Cerebellar nuclear complex (tissue), 1 donor: ENCODE measurements around the gene RASL10A.
"Not testable (repeated sequence)": the region's sequence is repeated elsewhere in the genome, so short reads cannot be mapped to it uniquely, and the experiment has no call there.

Experiments used
- DNase-seq, 2 experiments: peaks; one replicate each; lab custom pipeline; 2025; lab: John Stamatoyannopoulos, UW

The RASL10A gene, protein sequence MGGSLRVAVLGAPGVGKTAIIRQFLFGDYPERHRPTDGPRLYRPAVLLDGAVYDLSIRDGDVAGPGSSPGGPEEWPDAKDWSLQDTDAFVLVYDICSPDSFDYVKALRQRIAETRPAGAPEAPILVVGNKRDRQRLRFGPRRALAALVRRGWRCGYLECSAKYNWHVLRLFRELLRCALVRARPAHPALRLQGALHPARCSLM

DNA sequence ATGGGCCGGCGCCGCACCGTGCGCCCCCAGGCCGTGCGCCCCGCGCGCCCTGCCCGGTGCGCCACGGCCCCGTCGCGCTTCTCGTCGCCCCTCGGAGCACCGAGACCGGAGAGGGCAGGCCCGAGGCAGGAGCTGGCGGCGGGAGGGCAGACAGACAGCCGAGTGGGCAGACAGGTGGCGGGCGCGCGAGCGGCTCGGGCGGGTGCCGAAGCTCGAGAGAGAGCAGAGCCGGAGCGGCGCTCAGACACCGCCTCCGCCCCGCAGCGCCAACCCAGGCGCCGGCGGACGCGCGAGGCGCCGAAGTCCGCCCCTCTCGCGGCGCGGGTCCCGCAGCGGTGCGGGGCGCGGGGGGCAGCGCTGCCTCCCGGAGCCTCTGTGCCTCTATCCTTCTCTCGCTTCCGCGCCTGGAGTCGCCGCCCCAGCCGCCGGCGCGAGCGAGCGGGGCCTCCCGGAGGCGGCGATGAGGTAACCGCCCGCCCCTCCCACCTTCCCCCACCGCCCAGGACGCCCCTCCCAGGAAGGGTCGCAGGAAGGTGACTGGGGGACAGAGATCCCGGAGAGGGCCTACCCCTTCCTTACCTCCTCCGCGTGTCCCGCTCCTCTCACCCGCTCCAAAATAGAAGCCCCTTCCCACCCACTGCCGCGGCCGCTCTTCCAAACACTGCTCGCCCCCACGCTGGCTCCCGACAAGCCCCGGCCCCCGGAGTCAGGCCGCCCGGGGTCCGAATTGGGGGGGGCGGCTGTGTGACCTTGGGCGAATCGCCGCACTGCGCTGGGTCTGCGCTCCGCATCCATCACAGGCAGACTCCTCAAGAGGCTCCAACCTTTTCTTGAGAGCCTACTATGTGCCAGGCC lies at the start of gene RASL10A:
Gene RASL10A, minus strand, starts transcription at position 412 of the 855 bp plus-strand sequence. CDS start 451 bp downstream, outside the sequence.
- DNase-seq, result no peak

DNA sequence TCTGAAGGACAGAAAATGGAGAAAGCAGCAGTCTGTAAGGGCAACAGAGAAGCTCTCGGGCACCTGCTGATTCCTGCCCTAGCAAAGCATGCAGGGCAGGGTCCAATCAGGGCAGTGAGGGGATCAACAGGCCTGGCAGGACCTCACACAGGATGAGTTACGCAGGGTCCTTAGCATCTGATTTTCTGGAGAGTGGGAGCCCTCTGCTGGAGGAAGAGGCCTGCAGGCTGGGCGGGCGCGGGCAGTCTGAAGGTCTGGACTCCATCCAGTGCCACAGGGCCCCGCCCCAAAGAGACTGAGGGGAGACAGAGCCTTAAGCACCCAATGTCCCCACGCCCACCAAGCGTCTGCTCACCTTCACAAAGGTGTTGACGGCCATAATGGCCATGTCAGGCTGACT lies 44.0 kb upstream of the RASL10A start:
- peak in 1 of 2 experiments; percentile 48 for DNase-seq

DNA sequence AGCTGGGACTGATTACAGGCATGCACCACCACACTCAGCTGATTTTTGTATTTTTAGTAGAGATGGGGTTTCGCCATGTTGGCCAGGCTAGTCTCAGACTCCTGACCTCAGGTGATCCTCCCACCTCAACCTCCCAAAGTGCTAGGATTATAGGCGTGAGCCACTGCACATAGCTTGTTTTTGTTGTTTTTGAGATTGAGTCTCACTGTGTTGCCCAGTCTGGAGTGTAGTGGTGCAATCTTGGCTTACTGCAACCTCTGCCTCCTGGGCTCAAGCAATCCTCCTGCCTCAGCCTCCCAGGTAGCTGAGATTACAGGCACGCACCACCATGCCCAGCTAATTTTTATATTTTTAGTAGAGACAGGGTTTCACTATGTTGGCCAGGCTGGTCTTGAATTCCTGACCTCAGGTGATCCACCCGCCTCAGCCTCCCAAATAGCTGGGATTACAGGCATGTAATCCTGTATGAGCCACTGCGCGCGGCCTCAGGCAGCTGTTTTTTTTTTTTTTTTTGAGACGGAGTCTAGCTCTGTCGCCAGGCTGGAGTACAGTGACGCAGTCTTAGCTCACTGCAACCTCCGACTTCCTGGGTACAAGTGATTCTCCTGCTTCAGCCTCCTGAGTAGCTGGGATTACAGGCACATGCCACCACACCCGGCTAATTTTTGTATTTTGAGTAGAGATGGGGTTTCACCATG lies 41.8 kb upstream of the RASL10A start:
- not testable (repeated sequence) for DNase-seq

DNA sequence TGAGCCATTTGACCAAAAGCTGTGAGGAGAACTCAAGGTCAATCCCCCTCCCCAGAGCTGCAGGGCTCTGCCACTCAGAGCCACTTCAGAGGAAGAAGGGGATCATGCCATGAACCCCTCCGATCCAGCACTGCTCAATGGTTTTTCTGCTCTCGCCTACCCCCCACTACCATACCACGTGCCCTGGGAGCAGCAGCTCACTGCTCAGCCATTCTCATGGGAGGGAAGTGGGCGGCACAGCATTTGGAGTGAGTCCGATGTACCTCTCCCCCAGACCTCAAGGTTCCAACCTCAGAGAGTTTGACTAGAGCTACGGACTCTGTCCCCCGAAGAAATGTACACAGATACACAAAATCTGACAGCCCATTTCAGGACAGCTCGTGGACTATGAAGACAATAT lies 38.4 kb upstream of the RASL10A start:
- no peak for DNase-seq

DNA sequence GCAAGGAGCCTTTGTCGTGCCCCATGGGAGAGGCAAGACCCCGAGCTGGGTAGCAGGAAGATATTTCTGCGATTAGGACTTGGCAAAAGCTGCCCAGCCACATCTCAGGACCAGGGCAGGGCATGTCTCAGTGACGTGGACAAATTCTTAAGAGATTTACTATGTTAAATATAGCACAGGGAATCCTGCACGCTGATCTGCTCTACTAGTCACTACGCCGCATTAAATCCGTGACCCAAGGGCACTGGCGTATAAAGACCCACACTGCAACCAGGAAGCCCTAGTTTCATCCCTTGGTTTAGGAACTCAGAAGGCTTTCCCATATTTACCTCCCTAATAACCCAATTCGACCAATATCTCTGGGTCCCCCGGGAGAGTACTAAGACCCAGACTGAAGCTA lies 37.8 kb upstream of the RASL10A start:
- no peak for DNase-seq

DNA sequence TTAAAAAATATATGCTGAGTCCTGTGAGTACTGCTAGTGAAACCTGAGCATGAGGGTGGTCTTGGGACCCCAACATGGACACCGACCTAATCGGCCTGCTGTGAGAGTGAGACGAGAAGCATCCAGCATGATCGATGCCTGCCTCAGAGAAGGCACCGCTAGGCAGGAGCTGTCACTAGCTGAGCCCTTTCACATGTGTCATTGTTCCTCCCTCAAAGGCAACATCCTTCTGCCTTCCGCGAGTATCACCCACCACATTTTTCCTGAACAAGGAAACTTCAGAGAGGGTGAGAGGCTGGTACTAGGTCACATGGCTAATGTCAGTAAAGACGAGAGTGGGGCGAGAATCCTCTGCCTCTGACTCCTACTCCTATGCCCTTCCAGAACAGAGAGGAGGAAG lies 37.3 kb upstream of the RASL10A start:
- DNase-seq, result no peak

DNA sequence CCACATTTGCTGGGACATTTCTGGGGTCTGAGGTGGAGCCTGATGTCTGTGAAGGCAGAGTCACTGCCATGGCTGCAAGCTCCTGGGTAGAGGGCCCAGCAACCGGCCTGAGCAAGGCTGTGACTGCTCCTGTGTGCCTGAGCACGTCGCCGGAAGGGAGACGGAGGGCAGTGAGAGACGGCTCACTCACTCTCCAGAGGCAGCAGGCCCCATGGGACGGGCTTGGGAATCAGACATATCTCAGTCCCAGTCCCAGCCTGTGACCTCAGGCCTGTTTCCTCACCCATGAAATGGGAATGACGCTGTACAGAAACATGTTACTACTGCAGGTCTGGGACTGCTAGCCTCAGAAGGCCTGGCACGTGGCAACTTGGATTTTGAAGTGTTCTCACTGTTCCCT lies 36.4 kb upstream of the RASL10A start:
- DNase-seq, result no peak

DNA sequence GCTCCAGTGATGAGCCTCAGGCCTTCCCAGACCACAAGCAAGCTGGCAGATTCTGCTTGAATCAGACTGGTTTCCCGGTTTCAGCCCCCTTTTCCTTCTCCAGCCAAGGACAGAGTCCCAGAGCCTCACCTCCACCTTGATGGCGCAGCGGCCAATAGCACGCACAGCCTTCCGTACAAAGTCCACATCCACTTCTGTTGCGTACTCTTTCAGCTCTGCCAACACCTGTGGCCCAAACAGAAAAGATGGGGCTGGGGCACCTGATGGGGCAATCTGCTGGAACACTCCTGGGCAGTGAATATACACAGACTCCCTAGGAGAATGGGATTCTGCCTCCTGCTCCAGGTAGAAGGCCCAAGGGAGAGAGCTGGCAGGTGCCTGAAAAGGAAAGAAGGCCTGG lies 35.5 kb upstream of the RASL10A start:
- DNase-seq, result no peak

DNA sequence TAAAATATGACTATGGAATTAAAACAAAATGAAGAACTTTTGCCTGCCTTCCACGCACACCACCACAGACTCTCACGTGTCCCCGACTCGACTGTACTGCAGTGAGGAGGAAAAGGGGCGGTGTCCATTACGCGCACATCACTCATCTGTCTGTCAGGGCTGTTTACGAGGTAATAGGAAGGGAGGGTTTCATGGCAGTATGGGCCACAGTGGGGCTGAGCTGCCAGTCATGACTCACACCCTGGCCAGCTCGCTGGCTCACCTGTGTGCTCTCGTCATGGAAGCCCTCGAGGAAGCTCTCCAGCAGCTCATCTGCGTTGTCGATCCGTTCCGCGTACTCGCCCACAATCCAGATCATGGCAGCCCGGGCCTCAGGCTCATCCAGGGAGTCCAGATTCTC lies 33.5 kb upstream of the RASL10A start:
- DNase-seq, result no peak

DNA sequence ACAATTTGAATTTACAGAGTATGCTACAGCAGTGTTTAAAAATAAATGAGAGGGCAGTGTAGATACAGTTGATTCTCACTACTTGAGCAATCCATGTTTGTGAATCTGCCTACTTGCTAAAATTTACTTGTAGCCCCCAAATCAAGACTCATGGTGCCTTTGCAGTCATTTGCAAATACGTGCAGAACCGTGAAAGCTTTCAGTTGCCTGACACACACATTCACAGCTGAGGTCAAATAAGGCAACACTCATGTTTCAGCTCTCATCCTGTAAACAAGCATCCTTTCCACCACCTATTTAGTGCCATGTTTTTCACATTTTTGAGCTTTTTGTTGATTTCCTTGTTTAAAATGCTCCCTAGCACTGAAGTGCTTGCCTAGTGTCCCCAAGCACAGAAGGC lies 32.5 kb upstream of the RASL10A start:
- DNase-seq, result no peak

DNA sequence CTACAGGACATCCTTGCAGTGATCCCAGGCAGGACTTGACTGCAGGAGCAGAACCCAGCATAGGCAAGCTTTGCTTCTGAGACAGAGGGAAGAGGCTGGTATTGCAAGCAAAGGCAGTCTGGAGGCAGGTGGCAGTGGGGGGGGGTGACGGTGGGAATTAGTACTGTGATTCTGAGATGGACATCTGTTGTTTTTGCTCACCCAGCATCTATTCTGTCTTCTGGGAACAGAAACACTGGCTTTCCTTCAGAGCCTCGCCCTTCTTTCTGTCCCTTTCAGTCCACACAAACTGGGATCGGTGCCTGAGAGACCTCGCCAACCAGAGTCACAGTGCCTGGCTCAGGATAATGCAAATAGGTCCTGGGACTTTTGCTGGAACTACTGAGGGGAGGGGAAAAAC lies 31.2 kb upstream of the RASL10A start:
- peak; percentile 55 to 82 for DNase-seq

DNA sequence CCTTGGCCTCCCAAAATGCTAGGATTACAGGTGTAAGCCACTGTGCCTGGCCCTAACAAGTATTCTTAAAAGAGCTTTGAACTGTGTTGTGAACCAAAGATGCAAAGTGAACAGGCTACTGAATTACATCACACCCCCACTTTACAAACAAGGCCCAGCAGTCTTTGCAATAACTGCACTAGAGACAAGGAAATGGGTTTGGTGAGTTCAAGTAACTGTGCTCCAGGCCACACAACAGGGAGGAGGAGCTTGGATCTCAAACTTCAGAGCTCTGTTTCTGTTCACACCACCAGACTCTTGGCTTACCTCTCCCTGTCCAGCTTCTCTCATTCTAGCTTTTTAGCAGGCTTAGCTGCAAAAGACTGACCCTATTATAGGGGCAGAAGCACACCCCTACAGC lies 30.4 kb upstream of the RASL10A start:
- no peak for DNase-seq

DNA sequence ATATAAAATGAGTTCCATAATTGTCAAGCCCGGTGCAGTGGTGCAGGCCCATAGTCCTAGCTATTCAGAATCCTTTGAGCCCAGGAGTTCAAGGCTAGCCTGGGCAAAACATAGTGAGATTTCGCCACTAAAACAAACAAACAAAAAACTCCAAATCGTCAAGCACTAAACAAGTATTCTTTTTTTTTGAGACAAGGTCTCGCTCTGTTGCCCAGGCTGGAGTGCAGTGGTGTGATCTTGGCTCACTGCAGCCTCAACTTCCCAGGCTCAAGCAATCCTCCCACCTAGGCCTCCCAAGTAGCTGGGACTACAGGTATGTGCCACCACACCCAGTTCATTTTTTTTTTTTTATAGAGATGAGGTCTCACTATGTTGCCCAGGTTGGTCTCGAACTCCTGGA lies 29.4 kb upstream of the RASL10A start:
- not testable (repeated sequence) for DNase-seq

DNA sequence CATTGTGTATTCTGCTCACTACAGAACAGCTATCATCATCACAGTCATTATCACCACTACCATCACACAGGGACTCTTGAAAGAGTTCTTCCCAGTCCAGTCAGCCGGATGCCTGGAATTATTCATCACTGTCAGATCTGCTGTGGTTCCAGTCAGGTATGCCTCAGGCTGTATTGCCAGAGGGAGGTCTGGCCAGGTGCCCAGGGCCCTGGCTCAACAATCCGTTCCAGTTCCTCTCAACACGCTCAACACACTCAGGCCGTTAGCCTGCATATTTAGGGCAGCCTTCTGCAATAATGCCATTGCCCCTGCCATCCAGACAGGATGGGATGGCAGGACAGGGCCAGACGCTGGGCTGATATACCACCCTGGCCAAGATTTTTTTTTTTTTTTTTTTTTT lies 28.6 kb upstream of the RASL10A start:
- peak; percentile 94 to 99 for DNase-seq

DNA sequence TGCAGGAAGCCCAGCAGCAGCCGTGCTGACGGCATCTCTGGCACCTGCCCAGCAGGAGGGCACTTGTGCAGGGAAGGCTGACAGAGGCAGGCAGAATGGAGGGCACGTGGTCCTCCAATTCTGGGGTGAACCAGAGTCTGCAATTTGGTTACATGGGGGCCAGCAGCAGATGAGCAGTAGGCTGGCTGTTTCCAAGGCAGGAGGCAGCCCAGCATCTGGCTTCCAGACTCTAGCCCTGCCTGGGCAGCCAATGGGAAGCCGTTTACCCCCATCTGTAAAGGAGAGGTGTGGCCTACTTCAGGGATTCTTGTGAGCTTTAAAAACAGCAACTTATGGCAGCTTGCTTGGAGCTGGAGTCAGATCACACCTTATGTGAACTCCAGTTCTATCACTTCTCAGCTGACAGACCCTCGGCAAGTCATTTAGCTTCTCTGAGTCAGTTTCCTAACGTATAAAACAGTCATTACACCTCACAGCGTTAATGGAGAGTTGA lies 27.9 kb upstream of the RASL10A start:
- no peak for DNase-seq

DNA sequence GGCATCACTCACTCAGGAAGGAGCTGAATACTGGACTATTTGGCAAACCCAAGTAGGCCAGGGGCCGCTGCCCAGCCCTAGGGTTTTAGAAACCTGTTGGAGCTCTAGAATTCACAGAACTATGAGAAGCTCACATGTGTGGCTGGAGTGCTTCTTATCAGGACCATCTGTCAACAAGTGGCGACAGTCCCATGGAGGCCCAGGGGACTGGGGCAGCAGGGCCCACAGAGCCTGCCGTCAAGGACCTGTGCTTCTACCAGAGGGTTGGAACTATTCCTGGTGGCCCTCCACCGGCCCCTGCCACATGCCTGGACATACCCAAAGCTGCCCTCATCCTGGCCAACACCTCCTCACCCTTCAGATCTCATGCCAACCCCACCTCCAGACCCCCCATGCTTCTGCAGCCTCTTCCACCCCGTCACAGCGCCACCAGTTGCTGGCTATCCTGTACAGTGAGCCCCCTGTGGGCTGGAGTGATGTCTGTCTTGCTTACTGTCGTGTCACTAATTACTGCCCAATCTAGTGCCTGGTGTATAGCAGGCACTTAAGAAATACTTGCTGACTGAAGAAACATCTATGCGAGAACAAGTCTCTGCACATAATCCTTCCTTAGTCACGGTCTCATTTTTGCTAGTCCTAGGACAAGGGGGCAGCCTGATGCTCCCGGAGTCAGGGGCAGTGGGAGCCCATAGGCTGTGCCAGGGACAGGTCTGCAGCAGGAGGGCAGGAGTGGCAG lies 27.2 kb upstream of the RASL10A start:
- peak in 1 of 2 experiments; percentile 7 for DNase-seq

DNA sequence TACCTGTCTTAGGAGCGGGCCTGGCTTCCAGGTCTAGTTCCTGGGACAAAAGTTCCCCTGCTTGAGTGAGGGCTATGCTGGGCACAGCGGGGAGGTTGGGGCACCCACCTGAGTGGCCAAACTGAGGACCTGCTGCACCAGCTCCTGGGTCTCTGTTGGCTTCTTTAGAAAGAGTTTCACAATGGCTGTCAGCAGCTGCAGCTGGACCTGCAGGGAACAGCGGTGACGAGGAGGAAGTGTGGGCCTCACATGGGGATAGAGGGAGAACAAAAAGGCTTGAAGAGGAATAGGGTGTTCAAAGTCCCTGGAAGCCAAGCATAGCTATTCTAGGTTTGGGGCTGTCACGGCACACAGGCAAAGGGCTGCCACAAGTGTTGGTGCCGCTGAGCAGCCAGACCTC lies 26.7 kb upstream of the RASL10A start:
- no peak for DNase-seq

DNA sequence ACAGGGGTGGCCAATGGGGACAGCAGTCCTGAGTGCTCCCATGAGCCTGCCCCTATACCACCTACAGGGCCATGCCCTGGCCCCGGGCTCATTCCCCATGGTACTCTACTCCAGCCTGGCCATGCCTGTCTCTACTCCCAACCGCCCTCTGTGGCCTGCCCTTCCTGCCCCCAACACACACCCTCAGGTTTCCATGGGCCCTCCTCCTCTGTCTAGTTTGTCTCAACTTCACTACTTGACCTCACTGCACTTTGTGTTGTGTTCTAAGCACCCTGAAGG lies 26.3 kb upstream of the RASL10A start:
- no peak for DNase-seq

DNA sequence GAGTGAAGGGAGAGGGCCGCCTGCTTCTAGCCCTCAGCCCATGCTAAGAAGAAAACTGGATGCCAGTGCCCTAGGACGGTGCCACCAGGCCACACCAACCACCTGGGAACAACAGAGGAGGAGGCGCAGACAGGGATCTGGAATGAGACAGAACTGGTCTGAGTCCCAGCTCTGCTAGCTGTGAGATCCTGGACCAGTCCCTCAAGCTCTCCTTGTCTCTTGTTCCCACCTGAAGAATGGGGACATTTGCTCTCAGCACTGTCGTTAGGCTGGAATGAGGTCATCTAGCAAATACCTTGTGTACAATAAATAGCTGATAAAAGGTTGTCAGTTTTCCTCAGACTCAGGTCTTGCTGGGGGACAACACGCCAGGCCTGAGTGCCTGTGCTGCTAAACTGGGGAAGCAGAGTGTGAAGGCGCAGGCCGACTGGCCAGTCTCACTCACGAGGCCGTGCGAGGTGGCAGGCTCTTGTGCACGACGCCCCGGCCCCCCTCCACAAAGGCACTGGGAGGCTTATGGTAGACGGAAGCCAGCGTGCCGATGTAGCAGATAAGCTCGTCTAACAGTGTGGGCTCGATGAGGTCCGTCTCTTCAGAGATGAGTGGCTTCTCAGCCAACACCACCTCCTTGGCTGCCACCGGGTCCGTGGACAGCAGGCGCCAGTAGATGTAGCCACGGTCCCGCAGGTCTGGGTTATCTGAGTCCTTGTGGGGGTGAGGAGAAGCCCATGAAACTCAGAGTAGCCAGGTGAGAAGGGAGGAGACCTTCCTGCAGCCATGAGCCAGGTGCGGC lies 25.8 kb upstream of the RASL10A start:
- DNase-seq, result no peak

DNA sequence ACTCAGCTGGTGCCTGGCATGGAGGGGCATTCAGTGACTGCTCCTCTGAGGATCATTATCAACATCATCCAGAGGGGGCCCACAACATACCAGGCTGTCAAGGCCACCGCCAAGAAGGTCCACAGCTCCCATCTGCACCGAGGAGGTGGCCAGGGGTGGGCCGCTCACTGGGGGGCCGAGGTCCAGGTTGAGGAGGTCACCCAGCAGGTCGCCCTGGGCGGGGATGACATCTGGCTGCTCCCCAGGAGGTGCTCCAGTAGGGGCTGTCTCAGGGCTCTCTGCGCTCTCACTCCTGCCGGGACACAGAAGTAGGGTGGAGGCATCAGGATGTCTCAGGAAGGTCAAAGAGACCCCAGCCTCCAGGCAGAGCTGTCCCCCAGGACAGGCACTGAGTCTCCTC lies 25.1 kb upstream of the RASL10A start:
- DNase-seq, result no peak
